IMR-90 (cell line): ENCODE measurements around the gene IL6. TPM values are rescaled to one million over a fixed set of nuclear protein-coding genes. Genes with fewer than 3 reads are reported as not detected.
A peak's percentile ranks its signal among the peaks of the same experiment; 100 is the strongest.

Experiments used
- ATAC-seq: fragments of 200-7000 bp; cut with Tn5 transposase; 2 replicates; pipeline ENCODE4 v1.9.1; 2020; ENCODE audit warnings: low read depth, mild to moderate bottlenecking, moderate library complexity
- BruUV-seq: library from RNA; stranded (reverse); fragments of 400-500 nt; replicated peaks from 2 replicates; lab custom pipeline; 2021; lab: Mats Ljungman, UMichigan
- CTCF ChIA-PET: fragments of 300-600 bp; formaldehyde crosslinking; extraction: SDS; loops from one replicate; lab custom pipeline; 2021; ENCODE audit warnings: antibody characterized with exemption; lab: Yijun Ruan, JAX
- POLR2A ChIA-PET: fragments of 300-600 bp; sonication (Branson Sonifier 250); formaldehyde crosslinking; loops from one replicate; lab custom pipeline; 2022; ENCODE audit warnings: antibody characterized with exemption; ENCODE audit not compliant: unreplicated experiment; lab: Charles Lee
- DNase-seq: peaks from one replicate; pipeline ENCODE4 v3.0.0; 2013
- H2AFZ ChIP-seq: replicated peaks from 2 replicates; pipeline ENCODE3; 2013; ENCODE audit warnings: low read length, mild to moderate bottlenecking; ENCODE audit not compliant: poor library complexity
- H2AK5ac ChIP-seq: 2 replicates; pipeline ENCODE4 v1.6.1; 2013; ENCODE audit warnings: low read depth, low read length, inconsistent platforms
- H2AK9ac ChIP-seq: replicated peaks from 2 replicates; pipeline ENCODE3; 2013; ENCODE audit warnings: mild to moderate bottlenecking, low read depth, low read length, moderate library complexity; ENCODE audit not compliant: poor library complexity
- H2BK120ac ChIP-seq: 2 replicates; pipeline ENCODE4 v1.6.1; 2013; ENCODE audit warnings: low read depth, low read length, inconsistent platforms
- H2BK15ac ChIP-seq: 3 replicates; pipeline ENCODE4 v1.6.1; 2013; ENCODE audit warnings: low read depth, low read length, inconsistent platforms
- H2BK20ac ChIP-seq: 2 replicates; pipeline ENCODE4 v1.6.1; 2013; ENCODE audit warnings: low read depth, mild to moderate bottlenecking, inconsistent platforms, low read length, moderate library complexity
- H2BK5ac ChIP-seq: 2 replicates; pipeline ENCODE4 v1.6.1; 2013; ENCODE audit warnings: mild to moderate bottlenecking, low read depth, low read length, inconsistent platforms; ENCODE audit not compliant: poor library complexity, severe bottlenecking
- H3K14ac ChIP-seq: replicated peaks from 2 replicates; pipeline ENCODE4 v1.6.1; 2013; ENCODE audit warnings: low read depth, low read length, inconsistent platforms
- H3K18ac ChIP-seq: 2 replicates; pipeline ENCODE4 v1.6.1; 2013; ENCODE audit warnings: low read depth, low read length, control low read depth
- H3K23ac ChIP-seq: 2 replicates; pipeline ENCODE4 v1.6.1; 2013; ENCODE audit warnings: low read depth, low read length, inconsistent platforms
- H3K27ac ChIP-seq: 2 replicates; pipeline ENCODE4 v1.5.1; 2013; ENCODE audit warnings: mild to moderate bottlenecking, control low read depth, low read length; ENCODE audit not compliant: insufficient read depth
- H3K27me3 ChIP-seq: 2 replicates; pipeline ENCODE4 v1.6.1; 2013; ENCODE audit warnings: low read length; ENCODE audit not compliant: control insufficient read depth, insufficient read depth
- H3K36me3 ChIP-seq: 2 replicates; pipeline ENCODE4 v1.6.1; 2013; ENCODE audit warnings: low read length, mixed read lengths; ENCODE audit not compliant: control insufficient read depth, insufficient read depth
- H3K4ac ChIP-seq: 2 replicates; pipeline ENCODE4 v1.6.1; 2013; ENCODE audit warnings: low read depth, low read length, inconsistent platforms
- H3K4me1 ChIP-seq: 2 replicates; pipeline ENCODE4 v1.6.1; 2013; ENCODE audit warnings: low read length, mixed read lengths; ENCODE audit not compliant: control insufficient read depth, insufficient read depth
- H3K4me2 ChIP-seq: 2 replicates; pipeline ENCODE4 v1.6.1; 2013; ENCODE audit warnings: low read depth, mild to moderate bottlenecking, control low read depth, low read length, moderate library complexity
- H3K4me3 ChIP-seq: 2 replicates; pipeline ENCODE4 v1.5.1; 2013; ENCODE audit warnings: low read depth, mild to moderate bottlenecking, control low read depth, low read length, moderate library complexity; ENCODE audit not compliant: insufficient read depth
- H3K56ac ChIP-seq: 2 replicates; pipeline ENCODE4 v1.6.1; 2013; ENCODE audit warnings: low read length, inconsistent platforms; ENCODE audit not compliant: insufficient read depth; ENCODE audit errors: extremely low read depth
- H3K79me1 ChIP-seq, 2 experiments: 2 replicates each; pipeline ENCODE4 v1.6.1; 2013; ENCODE audit warnings: low read length in 2 of 2, inconsistent platforms in 1 of 2, low read depth in 1 of 2
- H3K9ac ChIP-seq: 2 replicates; pipeline ENCODE4 v1.6.1; 2013; ENCODE audit warnings: low read depth, low read length, control low read depth
- H3K9me1 ChIP-seq: 2 replicates; pipeline ENCODE4 v1.6.1; 2013; ENCODE audit warnings: low read length, inconsistent platforms; ENCODE audit not compliant: insufficient read depth
- H3K9me3 ChIP-seq: 2 replicates; pipeline ENCODE4 v1.6.1; 2013; ENCODE audit warnings: low read length; ENCODE audit not compliant: control insufficient read depth, insufficient read depth
- H4K20me1 ChIP-seq: 2 replicates; pipeline ENCODE4 v1.6.1; 2013; ENCODE audit warnings: low read length, inconsistent platforms; ENCODE audit not compliant: insufficient read depth
- H4K5ac ChIP-seq: 2 replicates; pipeline ENCODE4 v1.6.1; 2013; ENCODE audit warnings: mild to moderate bottlenecking, low read depth, low read length, control low read depth
- H4K8ac ChIP-seq, 2 experiments: 2 replicates each; pipeline ENCODE4 v1.6.1; 2013; ENCODE audit warnings: low read depth in 2 of 2, low read length in 2 of 2, control low read depth in 1 of 2, inconsistent platforms in 1 of 2
- H4K91ac ChIP-seq: 2 replicates; pipeline ENCODE4 v1.6.1; 2013; ENCODE audit warnings: low read depth, low read length, inconsistent platforms; ENCODE audit not compliant: insufficient read depth
- FOS ChIP-seq: fragments of 150-350 bp; IDR thresholded peaks from 2 replicates; pipeline ENCODE4 v1.6.1; 2016; ENCODE audit warnings: low read depth, low read length
- NFE2L2 ChIP-seq: fragments of 150-350 bp; IDR thresholded peaks from 2 replicates; pipeline ENCODE4 v1.6.1; 2016; ENCODE audit warnings: low read depth, mild to moderate bottlenecking, low read length
- RFX5 ChIP-seq: IDR thresholded peaks from 2 replicates; pipeline ENCODE4 v1.8.0; 2012; ENCODE audit warnings: low read depth, mild to moderate bottlenecking, low read length, moderate library complexity
- WGBS, 2 experiments: methylation state at CpG; one replicate each; pipeline versions ENCODE4 v1.1.5 to v1.1.7; 2013; ENCODE audit warnings: missing lambda C conversion rate in 2 of 2; ENCODE audit not compliant: insufficient read length in 1 of 2; ENCODE audit errors: extremely low coverage in 2 of 2; 5-methylcytosine and 5-hydroxymethylcytosine counted together
- dilution Hi-C: fragments of 300-500 bp; cut with HindIII; formaldehyde crosslinking; loops from one replicate; pipeline ENCODE4 v1.14.3; 2018; ENCODE audit warnings: low sequenced_read_pairs; ENCODE audit not compliant: unreplicated experiment
- in situ Hi-C: fragments of 300-500 bp; cut with MboI; formaldehyde crosslinking; loops from 3 replicates; pipeline ENCODE4 v1.14.3; 2019; ENCODE audit warnings: low sequenced_read_pairs, inconsistent platforms, mixed read lengths
- intact Hi-C: fragments of 100-400 bp; cut with micrococcal nuclease; formaldehyde crosslinking; loops from 2 replicates; pipeline ENCODE4 v1.10.0; 2022
- polyA plus RNA-seq, 3 experiments: library from polyadenylated mRNA; depleted of rRNA; stranded (reverse); fragments of >200 nt; gene quantifications; 2 replicates each; pipeline ENCODE4 v1.2.3, GENCODE V29; 2012; ENCODE audit warnings: low replicate concordance in 1 of 3
- total RNA-seq: library from RNA; depleted of rRNA; stranded (reverse); fragments of >200 nt; gene quantifications from 2 replicates; pipeline ENCODE4 v1.2.3, GENCODE V29; 2012

The IL6 gene
- total and polyA plus RNA-seq, 2 of the 4 experiments (the other 2 are of a cell fraction) = 15.2 to 50.8 TPM

DNA sequence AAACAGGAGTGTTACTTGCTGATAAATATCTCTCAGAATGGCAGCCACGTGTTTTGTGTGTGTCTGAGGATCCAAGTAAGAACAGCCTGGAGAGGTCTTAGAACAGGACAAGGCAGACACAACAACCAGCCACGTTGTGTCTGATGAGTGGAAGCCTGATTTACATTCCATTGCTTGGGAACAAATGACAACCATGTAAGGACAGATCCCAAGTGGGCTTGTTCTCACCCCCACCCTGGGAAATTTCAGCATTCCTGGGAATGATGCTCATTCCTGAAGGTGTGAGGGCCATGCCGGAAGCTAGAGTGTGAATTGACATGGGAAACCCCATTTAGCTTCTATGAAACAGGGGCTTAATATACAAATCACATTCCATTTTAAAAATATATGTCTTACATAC is 35.9 kb downstream of the IL6 start:
- peak overlapping the region; percentile 40; the same call in 1 of the 2 replicates for H2BK20ac ChIP-seq
- no peak overlapping the region for H3K4me2 ChIP-seq
- H3K9ac ChIP-seq = no peak overlapping the region
- peak overlapping the region; percentile 71; the same call in 1 of the 2 replicates for H3K18ac ChIP-seq
- no peaks in the 10 kb centered on the region; the same call in 1 of the 2 replicates for H3K4me1 ChIP-seq
- POLR2A ChIA-PET = no interaction called here
- peak overlapping the region; percentile 58; the same call in 1 of the 2 replicates for H3K14ac ChIP-seq
- no TSS peak for BruUV-seq
- peaks cover 4% of the 10 kb centered on the region for H3K9me3 ChIP-seq
- 0 out of 2 replicates have a peak, but pooled peaks cover 3% of the 10 kb centered on the region for H3K9me1 ChIP-seq
- H4K91ac ChIP-seq = peak overlapping the region; percentile 27; the same call in 1 of the 2 replicates
- H3K23ac ChIP-seq = peak overlapping the region; percentile 48; the same call in 1 of the 2 replicates
- H4K20me1 ChIP-seq = no peaks in the 10 kb centered on the region
- 0 out of 4 replicates have a peak overlapping the region, but pooled peaks of 1 of the 2 experiments have one; percentile 9 for H4K8ac ChIP-seq
- peak overlapping the region; percentile 75 for H2AK9ac ChIP-seq
- peak overlapping the region; percentile 83; the same call in 1 of the 3 replicates for H2BK15ac ChIP-seq
- H2AFZ ChIP-seq = no peak overlapping the region
- in situ Hi-C loops (no loop called here), intact Hi-C loops (no loop called here), dilution Hi-C loops (no loop called here)
- H3K56ac ChIP-seq = peak overlapping the region; percentile 14; the same call in 1 of the 2 replicates
- H4K5ac ChIP-seq = peak overlapping the region; percentile 54; the same call in 1 of the 2 replicates
- CTCF ChIA-PET = no interaction called here
- no peaks in the 10 kb centered on the region for H3K27me3 ChIP-seq
- H3K36me3 ChIP-seq = no peaks in the 10 kb centered on the region
- H3K4ac ChIP-seq = peak overlapping the region; percentile 60
- H2BK5ac ChIP-seq = peak overlapping the region; percentile 65
- TF ChIP-seq FOS (no peak), RFX5 (no peak), NFE2L2 (no peak)
- DNase-seq (no peak), ATAC-seq (no peak)
- H2BK120ac ChIP-seq = peak overlapping the region; percentile 60
- WGBS, 2 experiments = no CpG with 5 or more reads among the region's 3 CpGs
- no peak overlapping the region for H3K27ac ChIP-seq
- peak overlapping the region; percentile 70 for H2AK5ac ChIP-seq
- no peaks in the 10 kb centered on the region for H3K79me1 ChIP-seq
- H3K4me3 ChIP-seq = no peak overlapping the region
